Lower lobe of right lung (tissue), 2 donors: Measurements from ENCODE around the gene B4GALNT3. TPM values are rescaled to one million over a fixed set of nuclear protein-coding genes. Genes with fewer than 3 reads are reported as not detected.

Experiments
- ATAC-seq, 2 donors: fragments of 200-7000 bp; cut with Tn5 transposase; one replicate each; pipeline ENCODE4 v1.9.1; 2020 to 2022; ENCODE audit warnings: mild to moderate bottlenecking in 2 of 2, moderate library complexity in 2 of 2
- DNase-seq: peaks from one replicate; pipeline ENCODE4 v3.0.0-alpha.2; 2020
- H3K27ac ChIP-seq: fragments of 200-600 bp; one replicate; pipeline ENCODE4 v1.8.0; 2022
- H3K27me3 ChIP-seq: fragments of 200-600 bp; one replicate; pipeline ENCODE4 v1.8.0; 2022; ENCODE audit warnings: low read depth
- H3K36me3 ChIP-seq: fragments of 200-600 bp; one replicate; pipeline ENCODE4 v1.8.0; 2022; ENCODE audit warnings: mild to moderate bottlenecking
- H3K4me1 ChIP-seq: fragments of 200-600 bp; one replicate; pipeline ENCODE4 v1.8.0; 2022
- H3K4me3 ChIP-seq: fragments of 200-600 bp; one replicate; pipeline ENCODE4 v1.8.0; 2022; ENCODE audit warnings: mild to moderate bottlenecking
- H3K9me3 ChIP-seq: fragments of 200-600 bp; one replicate; pipeline ENCODE4 v1.8.0; 2022
- intact Hi-C: fragments of 100-400 bp; cut with DNase I; formaldehyde crosslinking; loops from one replicate; pipeline ENCODE4 v1.11.0; 2022
- total RNA-seq: library from RNA; stranded (reverse); fragmentation: NEBNext Ultra II Directional; extraction: Animal tissue kit (Norgen Biotek cat#: 25700); gene quantifications from one replicate; pipeline ENCODE4 v1.2.1, GENCODE V29; 2021
- TF ChIP-seq, protein P1 (sequence below): fragments of 200-600 bp; IDR thresholded peaks from one replicate; pipeline ENCODE4 v1.8.0; 2022; ENCODE audit warnings: antibody characterized with exemption, mild to moderate bottlenecking
- donor health status: DM: no; HTN: yes; CAD: no; lungs with severe emphysema.

Gene B4GALNT3
- total RNA-seq, 1 donor from 2014 or later: 20.6 TPM

GRCh38 chr12:468671-469389 lies 9.1 kb downstream of the B4GALNT3 start:
- TF ChIP-seq, protein P1, sequence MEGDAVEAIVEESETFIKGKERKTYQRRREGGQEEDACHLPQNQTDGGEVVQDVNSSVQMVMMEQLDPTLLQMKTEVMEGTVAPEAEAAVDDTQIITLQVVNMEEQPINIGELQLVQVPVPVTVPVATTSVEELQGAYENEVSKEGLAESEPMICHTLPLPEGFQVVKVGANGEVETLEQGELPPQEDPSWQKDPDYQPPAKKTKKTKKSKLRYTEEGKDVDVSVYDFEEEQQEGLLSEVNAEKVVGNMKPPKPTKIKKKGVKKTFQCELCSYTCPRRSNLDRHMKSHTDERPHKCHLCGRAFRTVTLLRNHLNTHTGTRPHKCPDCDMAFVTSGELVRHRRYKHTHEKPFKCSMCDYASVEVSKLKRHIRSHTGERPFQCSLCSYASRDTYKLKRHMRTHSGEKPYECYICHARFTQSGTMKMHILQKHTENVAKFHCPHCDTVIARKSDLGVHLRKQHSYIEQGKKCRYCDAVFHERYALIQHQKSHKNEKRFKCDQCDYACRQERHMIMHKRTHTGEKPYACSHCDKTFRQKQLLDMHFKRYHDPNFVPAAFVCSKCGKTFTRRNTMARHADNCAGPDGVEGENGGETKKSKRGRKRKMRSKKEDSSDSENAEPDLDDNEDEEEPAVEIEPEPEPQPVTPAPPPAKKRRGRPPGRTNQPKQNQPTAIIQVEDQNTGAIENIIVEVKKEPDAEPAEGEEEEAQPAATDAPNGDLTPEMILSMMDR: no peak
- Histone ChIP-seq H3K4me3 (no peak overlapping the region), H3K27me3 (peaks cover 4% of the 10 kb centered on the region), H3K27ac (peak overlapping the region; percentile 41), H3K36me3 (no peaks in the 10 kb centered on the region), H3K9me3 (no peaks in the 10 kb centered on the region), H3K4me1 (peaks cover 4% of the 10 kb centered on the region)
- no peak for DNase-seq
- peak; percentile 55 to 74 for ATAC-seq
- intact Hi-C loops: no loop called here

DNA sequence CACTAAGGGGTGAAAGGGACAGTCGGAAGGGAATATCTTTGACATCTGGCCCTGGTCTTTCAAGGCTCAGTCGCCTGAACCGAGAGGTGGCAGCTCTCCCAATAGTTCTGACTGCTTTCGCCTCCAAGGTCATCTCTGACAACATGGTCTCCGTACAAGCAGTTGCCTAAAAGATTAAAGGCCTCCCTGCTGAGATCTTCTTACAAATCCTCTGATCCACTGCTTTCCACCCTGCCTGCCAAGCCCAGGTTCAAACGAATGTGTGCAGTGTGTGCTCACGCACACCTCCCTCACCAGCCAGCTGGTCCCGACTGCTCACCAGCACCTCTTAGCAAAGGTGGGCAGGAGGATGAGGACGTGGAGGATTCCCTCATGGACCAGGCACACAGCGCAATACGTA lies 10.4 kb downstream of the B4GALNT3 start:
- no peaks in the 10 kb centered on the region for H3K36me3 ChIP-seq
- TF ChIP-seq, protein P1: no peak
- intact Hi-C loops: no loop called here
- H3K4me3 ChIP-seq: no peak overlapping the region
- no peak for DNase-seq
- no peak overlapping the region for H3K27ac ChIP-seq
- H3K9me3 ChIP-seq: no peaks in the 10 kb centered on the region
- H3K27me3 ChIP-seq: peaks cover 4% of the 10 kb centered on the region
- peaks cover 4% of the 10 kb centered on the region for H3K4me1 ChIP-seq
- no peak for ATAC-seq

DNA sequence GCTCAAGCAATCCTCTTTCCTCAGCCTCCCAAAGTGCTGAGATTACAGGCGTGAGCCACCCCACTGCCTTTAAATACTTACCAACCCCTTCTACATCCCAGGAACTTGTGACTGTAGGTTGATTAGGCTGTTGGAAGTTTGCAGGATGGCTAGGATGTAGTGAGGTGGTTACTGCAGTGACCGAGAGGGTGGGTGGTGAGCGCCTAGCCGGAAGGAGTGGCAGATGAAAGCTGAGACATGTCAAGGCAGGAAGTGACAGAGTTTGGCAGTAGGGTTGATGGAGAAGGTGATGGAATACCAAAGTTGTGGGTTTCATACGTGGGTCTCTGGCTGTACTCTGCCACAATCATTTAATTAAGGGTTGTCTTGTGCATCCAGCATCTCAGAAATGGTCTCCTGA lies 13.5 kb downstream of the B4GALNT3 start:
- Histone ChIP-seq H3K36me3 (no peaks in the 10 kb centered on the region), H3K27ac (no peak overlapping the region), H3K9me3 (no peaks in the 10 kb centered on the region), H3K27me3 (peaks cover 4% of the 10 kb centered on the region), H3K4me1 (no peaks in the 10 kb centered on the region), H3K4me3 (no peak overlapping the region)
- DNase-seq: no peak
- no peak for ATAC-seq
- intact Hi-C loops: no loop called here
- TF ChIP-seq, protein P1: no peak

DNA sequence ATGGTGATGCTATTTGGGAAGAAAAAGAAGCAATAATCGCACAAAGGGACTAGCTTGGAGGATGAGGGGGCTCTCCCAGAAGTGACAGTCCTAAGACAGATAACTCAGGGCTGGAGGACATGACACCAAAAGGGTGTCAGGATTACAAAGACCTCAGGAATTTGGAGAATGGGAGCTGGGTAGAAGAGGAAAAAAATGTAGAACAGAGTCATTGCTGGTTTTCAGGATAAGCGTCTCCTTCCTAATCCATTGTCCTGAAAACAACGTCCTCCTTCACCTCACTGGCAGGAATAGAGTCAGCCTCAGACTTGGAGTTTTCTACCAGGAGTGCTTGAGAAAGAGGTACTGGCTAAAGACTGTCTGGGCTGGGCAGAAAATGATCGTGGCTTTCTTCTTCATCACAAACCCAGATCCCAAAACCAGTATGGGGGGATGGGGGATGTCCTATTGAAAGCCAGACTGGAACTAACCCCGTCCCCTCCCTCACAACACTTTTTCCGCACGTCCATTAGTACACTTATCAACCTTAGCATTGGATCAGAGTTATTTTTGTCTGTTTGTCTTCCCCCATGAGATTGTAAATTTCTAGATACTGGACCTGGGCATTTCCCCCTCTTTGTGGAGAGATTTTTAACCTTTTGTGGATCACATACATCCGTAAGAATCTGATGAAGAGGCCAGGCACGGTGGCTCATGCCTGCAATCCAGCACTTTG lies 14.3 kb downstream of the B4GALNT3 start:
- Histone ChIP-seq H3K9me3 (no peaks in the 10 kb centered on the region), H3K27me3 (peaks cover 4% of the 10 kb centered on the region), H3K4me3 (no peak overlapping the region), H3K27ac (no peak overlapping the region), H3K36me3 (no peaks in the 10 kb centered on the region), H3K4me1 (no peaks in the 10 kb centered on the region)
- TF ChIP-seq, protein P1: no peak
- no peak for DNase-seq
- ATAC-seq: no peak
- intact Hi-C loops: no loop called here

GRCh38 chr12:475286-475685 lies 15.5 kb downstream of the B4GALNT3 start:
- H3K27ac ChIP-seq: no peak overlapping the region
- TF ChIP-seq, protein P1: no peak
- intact Hi-C loops: no loop called here

More at GRCh38 chr12:475286-475685, 15.5 kb downstream of the B4GALNT3 start:
- ATAC-seq (no peak), DNase-seq (no peak)
- no peaks in the 10 kb centered on the region for H3K36me3 ChIP-seq
- no peak overlapping the region for H3K4me3 ChIP-seq
- H3K27me3 ChIP-seq: no peaks in the 10 kb centered on the region
- H3K4me1 ChIP-seq: no peaks in the 10 kb centered on the region
- H3K9me3 ChIP-seq: no peaks in the 10 kb centered on the region
